ENCODE results near the gene PLBD2. TPM values are rescaled to one million over a fixed set of nuclear protein-coding genes. Genes with fewer than 3 reads are reported as not detected.

The PLBD2 gene
- total and polyA plus RNA-seq, 9 of the 15 experiments (the other 6 are each of a cell fraction or from before 2014, with no cell fraction given): 2.4 to 37.4 (median 6.0) TPM

- no peak for FAIRE-seq
- peaks cover 56% of the 10 kb centered on the region; the same call in 2 of the 3 replicates for H3K36me3 ChIP-seq (ENCODE audit: control insufficient read depth, insufficient read depth, low read length)
- H3K79me2 ChIP-seq (ENCODE audit: control insufficient read depth, insufficient read depth, low read length): no peaks in the 10 kb centered on the region
- no peak overlapping the region for H3K4me2 ChIP-seq (ENCODE audit: insufficient read depth, low read length)
- H2AFZ ChIP-seq (ENCODE audit: low read depth, low read length): no peak overlapping the region
- 83% methylated on average over 4 of the region's 4 CpGs for WGBS (ENCODE audit: insufficient coverage, low coverage, missing lambda C conversion rate)
- DNase-seq (ENCODE audit: extremely low read depth in 1 of 4, low spot score in 3 of 4): no peak
- no peaks in the 10 kb centered on the region for H4K20me1 ChIP-seq (replicated peaks; ENCODE audit: control insufficient read depth, insufficient read depth, low read length)
- H3K4me1 ChIP-seq (replicated peaks in 1 of 2; ENCODE audit: control insufficient read depth in 2 of 2, insufficient read depth in 2 of 2, low read length in 2 of 2): peaks cover 2 to 4% of the 10 kb centered on the region in 2 experiments; a peak in 3 of 5 replicates
- no peak; the same call in 2 of the 3 replicates for ATAC-seq
- ChIA-PET POLR2A (interaction anchor here (1.4 kb wide), 1 partner anchor 10 kb away, joined by 3 read pairs; no protein-coding TSS in a partner anchor), CTCF (ENCODE audit: low intra/inter-chr PET ratio) (no interaction called here)
- no peak overlapping the region for H3K4me3 ChIP-seq
- no TSS peak for BruUV-seq (replicated peaks)
- H3K9me1 ChIP-seq (ENCODE audit: control insufficient read depth, insufficient read depth, low read length): no peaks in the 10 kb centered on the region
- no peak overlapping the region for H3K27ac ChIP-seq (ENCODE audit: extremely low read depth, low read depth, low read length)
- TF ChIP-seq HNRNPK (IDR thresholded peaks at IDR 0.05; ENCODE audit: low read depth, low read length, poor library complexity, severe bottlenecking): no peak
- TF ChIP-seq NR4A1 (CRISPR knock-in tag; IDR thresholded peaks at IDR 0.05): no peak
- no peak for TF ChIP-seq NR4A1 (tag; IDR thresholded peaks at IDR 0.05)
- peak; percentile 6 for TF ChIP-seq RBM25 (IDR thresholded peaks at IDR 0.05; ENCODE audit: low read depth, low read length, severe bottlenecking)
- in situ Hi-C loops (cut with MboI): no loop called here
- no peaks in the 10 kb centered on the region for H3K27me3 ChIP-seq (ENCODE audit: control insufficient read depth in 2 of 2, insufficient read depth in 2 of 2, low read length in 2 of 2)
- no peak overlapping the region for H3K9ac ChIP-seq (ENCODE audit: insufficient read depth in 1 of 2, low read depth in 2 of 2, low read length in 2 of 2)
- H3K9me3 ChIP-seq (replicated peaks; ENCODE audit: control insufficient read depth, insufficient read depth, low read depth, low read length): no peaks in the 10 kb centered on the region
- intact Hi-C loops (cut with micrococcal nuclease): loop anchor here (5.0 kb wide), 1 partner anchor 100 kb away; no protein-coding TSS in a partner anchor
Observed at GRCh38 chr12:113326775-113327395, 31.5 kb upstream of the PLBD2 start.

DNA sequence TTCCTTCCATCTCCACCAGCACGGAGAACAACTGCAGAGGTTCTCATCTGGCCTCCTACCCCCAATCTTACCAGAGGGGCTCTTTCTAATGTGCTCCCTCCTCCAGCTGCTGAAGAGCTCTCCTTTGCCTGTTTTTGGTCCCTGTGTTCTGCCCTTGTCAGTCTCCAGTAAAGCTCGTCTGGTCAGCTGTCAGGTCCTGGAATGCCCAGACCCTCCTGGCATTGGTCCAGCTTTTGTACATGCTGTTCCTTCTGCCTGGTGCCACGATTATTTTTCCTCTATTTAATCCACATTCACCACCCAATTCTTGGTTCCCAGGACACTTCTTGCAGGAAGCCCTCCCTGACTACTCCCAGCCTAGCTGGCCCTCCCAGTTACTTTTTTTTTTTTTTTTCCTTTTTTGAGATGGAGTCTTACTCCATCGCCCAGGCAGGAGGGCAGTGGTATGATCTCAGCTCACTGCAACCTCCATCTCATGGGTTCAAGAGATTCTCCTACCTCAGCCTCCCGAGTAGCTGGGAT is 30.0 kb upstream of the PLBD2 start:
- ATAC-seq: no peak
- no peaks in the 10 kb centered on the region for H4K20me1 ChIP-seq (replicated peaks; ENCODE audit: control insufficient read depth, insufficient read depth, low read length)
- intact Hi-C loops (cut with micrococcal nuclease) (loop anchor here (5.0 kb wide), 1 partner anchor 99 kb away; no protein-coding TSS in a partner anchor), in situ Hi-C loops (cut with MboI) (no loop called here)
- peaks cover 58% of the 10 kb centered on the region; the same call in 2 of the 3 replicates for H3K36me3 ChIP-seq (ENCODE audit: control insufficient read depth, insufficient read depth, low read length)
- CTCF ChIA-PET (ENCODE audit: low intra/inter-chr PET ratio): no interaction called here
- FAIRE-seq: no peak
- H3K9me1 ChIP-seq (ENCODE audit: control insufficient read depth, insufficient read depth, low read length): no peaks in the 10 kb centered on the region
- no peak overlapping the region for H2AFZ ChIP-seq (ENCODE audit: low read depth, low read length)
- no peak overlapping the region for H3K27ac ChIP-seq (ENCODE audit: extremely low read depth, low read depth, low read length)
- H3K4me2 ChIP-seq (ENCODE audit: insufficient read depth, low read length): no peak overlapping the region
- H3K27me3 ChIP-seq (ENCODE audit: control insufficient read depth in 2 of 2, insufficient read depth in 2 of 2, low read length in 2 of 2): no peaks in the 10 kb centered on the region
- H3K9me3 ChIP-seq (replicated peaks; ENCODE audit: control insufficient read depth, insufficient read depth, low read depth, low read length): no peaks in the 10 kb centered on the region
- WGBS (ENCODE audit: insufficient coverage, low coverage, missing lambda C conversion rate): 81% methylated on average over 4 of the region's 5 CpGs
- no peak overlapping the region for H3K4me3 ChIP-seq
- DNase-seq (ENCODE audit: extremely low read depth in 1 of 4, low spot score in 3 of 4): no peak
- no TSS peak for BruUV-seq (replicated peaks)
- no peak overlapping the region; a peak in 1 of 4 replicates for H3K9ac ChIP-seq (ENCODE audit: insufficient read depth in 1 of 2, low read depth in 2 of 2, low read length in 2 of 2)
- peaks cover 7 to 8% of the 10 kb centered on the region in 2 experiments; a peak in 4 of 5 replicates for H3K4me1 ChIP-seq (replicated peaks in 1 of 2; ENCODE audit: control insufficient read depth in 2 of 2, insufficient read depth in 2 of 2, low read length in 2 of 2)
- TF ChIP-seq ZFP36 (IDR thresholded peaks at IDR 0.05; ENCODE audit: low read depth, low read length, partially characterized antibody) (peak; percentile 97), ZNF239 (CRISPR knock-in tag; IDR thresholded peaks at IDR 0.05) (no peak), ZNF436 (CRISPR knock-in tag; IDR thresholded peaks at IDR 0.05) (0 out of 2 replicates have a peak, but pooled peaks have one; percentile 24), RBM25 (IDR thresholded peaks at IDR 0.05; ENCODE audit: low read depth, low read length, severe bottlenecking) (peak; percentile 29), NFIC (IDR thresholded peaks at IDR 0.05) (peak; percentile 78)
- POLR2A ChIA-PET: interaction anchor here (0.7 to 1.2 kb wide), 3 partner anchors 14 to 243 kb away, joined by 3 read pairs; no protein-coding TSS in a partner anchor
- peaks cover 4% of the 10 kb centered on the region for H3K79me2 ChIP-seq (ENCODE audit: control insufficient read depth, insufficient read depth, low read length)

All from K562 (cell line).